H9 (cell line): ENCODE data around the gene CDH22. TPM values are rescaled to one million over a fixed set of nuclear protein-coding genes. Genes with fewer than 3 reads are reported as not detected.

Experiments used
- DNase-seq: peaks from one replicate; pipeline ENCODE4 v3.0.0-alpha.2; 2017
- H2AFZ ChIP-seq: one replicate; pipeline ENCODE4 v1.6.1; 2013; ENCODE audit warnings: mild to moderate bottlenecking, low read length, control low read depth, moderate library complexity
- H2AK5ac ChIP-seq: 2 replicates; pipeline ENCODE4 v1.6.1; 2013; ENCODE audit warnings: low read length, control low read depth, mixed read lengths; ENCODE audit not compliant: insufficient read length
- H2BK120ac ChIP-seq: one replicate; pipeline ENCODE4 v1.6.1; 2013; ENCODE audit warnings: low read depth, mild to moderate bottlenecking, low read length, control low read depth, inconsistent platforms; ENCODE audit not compliant: poor library complexity, severe bottlenecking
- H2BK12ac ChIP-seq: 2 replicates; pipeline ENCODE4 v1.6.1; 2013; ENCODE audit warnings: low read length, control low read depth, mixed read lengths, low read depth; ENCODE audit not compliant: insufficient read length
- H2BK15ac ChIP-seq: 2 replicates; pipeline ENCODE4 v1.6.1; 2013; ENCODE audit warnings: low read depth, low read length, control low read depth
- H2BK20ac ChIP-seq: one replicate; pipeline ENCODE4 v1.6.1; 2013; ENCODE audit warnings: low read depth, mild to moderate bottlenecking, low read length, control low read depth, inconsistent platforms; ENCODE audit not compliant: poor library complexity, severe bottlenecking
- H2BK5ac ChIP-seq: 2 replicates; pipeline ENCODE4 v1.6.1; 2013; ENCODE audit warnings: low read length, control low read depth, mixed read lengths; ENCODE audit not compliant: insufficient read length
- H3K14ac ChIP-seq: 2 replicates; pipeline ENCODE4 v1.6.1; 2013; ENCODE audit warnings: low read length, control low read depth; ENCODE audit not compliant: insufficient read depth
- H3K18ac ChIP-seq: 2 replicates; pipeline ENCODE4 v1.6.1; 2013; ENCODE audit warnings: low read depth, mild to moderate bottlenecking, mixed read lengths, low read length, control low read depth; ENCODE audit not compliant: insufficient read length
- H3K23ac ChIP-seq: 2 replicates; pipeline ENCODE4 v1.6.1; 2013; ENCODE audit warnings: low read length, control low read depth, mixed read lengths, low read depth; ENCODE audit not compliant: insufficient read length
- H3K23me2 ChIP-seq: 2 replicates; pipeline ENCODE4 v1.6.1; 2013; ENCODE audit warnings: low read depth, mild to moderate bottlenecking, mixed read lengths, low read length, control low read depth; ENCODE audit not compliant: insufficient read length, poor library complexity, severe bottlenecking
- H3K27ac ChIP-seq: 2 replicates; pipeline ENCODE4 v1.5.1; 2013; ENCODE audit warnings: low read length, control low read depth, mixed read lengths, low read depth; ENCODE audit not compliant: insufficient read length
- H3K27me3 ChIP-seq: 2 replicates; pipeline ENCODE4 v1.6.1; 2013; ENCODE audit warnings: low read length, control low read depth, inconsistent platforms; ENCODE audit not compliant: insufficient read depth
- H3K4ac ChIP-seq: 2 replicates; pipeline ENCODE4 v1.6.1; 2013; ENCODE audit warnings: low read depth, mild to moderate bottlenecking, control low read depth, inconsistent platforms, low read length, moderate library complexity
- H3K4me1 ChIP-seq: 2 replicates; pipeline ENCODE4 v1.6.1; 2013; ENCODE audit warnings: low read length, control low read depth, inconsistent platforms; ENCODE audit not compliant: insufficient read depth
- H3K4me2 ChIP-seq: 2 replicates; pipeline ENCODE4 v1.6.1; 2013; ENCODE audit warnings: low read length, control low read depth, mixed read lengths; ENCODE audit not compliant: insufficient read length, insufficient read depth
- H3K56ac ChIP-seq: 2 replicates; pipeline ENCODE4 v1.6.1; 2013; ENCODE audit warnings: low read depth, mild to moderate bottlenecking, mixed read lengths, low read length, control low read depth; ENCODE audit not compliant: insufficient read length
- H3K79me1 ChIP-seq: 2 replicates; pipeline ENCODE4 v1.6.1; 2013; ENCODE audit warnings: low read depth, mild to moderate bottlenecking, moderate library complexity, low read length, control low read depth, inconsistent platforms; ENCODE audit not compliant: insufficient read depth, poor library complexity, severe bottlenecking
- H3K79me2 ChIP-seq: 2 replicates; pipeline ENCODE4 v1.6.1; 2013; ENCODE audit warnings: low read length, control low read depth, inconsistent platforms; ENCODE audit not compliant: insufficient read depth
- H3K9ac ChIP-seq: 2 replicates; pipeline ENCODE4 v1.6.1; 2013; ENCODE audit warnings: low read length, control low read depth, mixed read lengths; ENCODE audit not compliant: insufficient read length; ENCODE audit errors: extremely low read depth
- H3K9me3 ChIP-seq: one replicate; pipeline ENCODE4 v1.6.1; 2013; ENCODE audit warnings: low read depth, low read length, inconsistent platforms; ENCODE audit not compliant: control insufficient read depth
- H3T11ph ChIP-seq: one replicate; pipeline ENCODE4 v1.6.1; 2013; ENCODE audit warnings: mild to moderate bottlenecking, low read length, control low read depth, inconsistent platforms
- H4K20me1 ChIP-seq: one replicate; pipeline ENCODE4 v1.6.1; 2013; ENCODE audit not compliant: control insufficient read depth, insufficient read length, insufficient read depth
- H4K5ac ChIP-seq: 2 replicates; pipeline ENCODE4 v1.6.1; 2013; ENCODE audit warnings: low read depth, mild to moderate bottlenecking, mixed read lengths, low read length, control low read depth; ENCODE audit not compliant: insufficient read length
- H4K8ac ChIP-seq: replicated peaks from 2 replicates; pipeline ENCODE4 v1.6.1; 2013; ENCODE audit warnings: low read length, control low read depth, mixed read lengths, low read depth; ENCODE audit not compliant: insufficient read length
- H4K91ac ChIP-seq: 2 replicates; pipeline ENCODE4 v1.6.1; 2013; ENCODE audit warnings: low read depth, mild to moderate bottlenecking, moderate library complexity, mixed read lengths, low read length, control low read depth; ENCODE audit not compliant: insufficient read length
- H3K27ac Mint-ChIP-seq, 3 experiments: 2 replicates in 2 of 3; 3 replicates in 1 of 3; pipeline ENCODE4 v1.8.0; 2020 to 2021; ENCODE audit warnings: mixed read lengths in 3 of 3, mild to moderate bottlenecking in 1 of 3, moderate library complexity in 1 of 3
- H3K27me3 Mint-ChIP-seq: 2 replicates; pipeline ENCODE4 v1.8.0; 2021; ENCODE audit warnings: low read depth, mild to moderate bottlenecking, moderate library complexity, mixed read lengths
- H3K36me3 Mint-ChIP-seq, 3 experiments: 2 replicates in 2 of 3; 3 replicates in 1 of 3; pipeline ENCODE4 v1.8.0; 2020 to 2021; ENCODE audit warnings: low read depth in 3 of 3, mixed read lengths in 3 of 3; ENCODE audit not compliant: insufficient read depth in 1 of 3
- H3K4me1 Mint-ChIP-seq, 2 experiments: 2 replicates each; pipeline ENCODE4 v1.8.0; 2020; ENCODE audit warnings: mixed read lengths in 2 of 2
- H3K4me3 Mint-ChIP-seq, 2 experiments: 2 replicates in 1 of 2; 3 replicates in 1 of 2; pipeline ENCODE4 v1.8.0; 2020 to 2021; ENCODE audit warnings: mild to moderate bottlenecking in 2 of 2, mixed read lengths in 2 of 2, moderate library complexity in 1 of 2
- H3K9me3 Mint-ChIP-seq, 2 experiments: 2 replicates in 1 of 2; 3 replicates in 1 of 2; pipeline ENCODE4 v1.8.0; 2020; ENCODE audit warnings: mild to moderate bottlenecking in 2 of 2, mixed read lengths in 2 of 2, moderate library complexity in 1 of 2
- WGBS: extraction: QIAGEN DNeasy Blood & Tissue Kit; methylation state at CpG from one replicate; pipeline ENCODE4 v1.1.7; 2013; ENCODE audit warnings: missing lambda C conversion rate, low lambda C conversion rate, mixed read lengths; ENCODE audit not compliant: insufficient read length; ENCODE audit errors: extremely low coverage; 5-methylcytosine and 5-hydroxymethylcytosine counted together
- total RNA-seq: library from RNA; stranded (reverse); gene quantifications from 2 replicates; pipeline ENCODE4 v1.2.1, GENCODE V29; 2021
- TF ChIP-seq, protein P1 (sequence below): fragments of 200-600 bp; sonication (generic); conservative IDR thresholded peaks from 3 replicates; pipeline ENCODE4 v1.8.0; 2021; ENCODE audit warnings: antibody characterized with exemption, mild to moderate bottlenecking

The CDH22 gene
- total RNA-seq, 1 experiment from 2014 or later, result not detected

DNA sequence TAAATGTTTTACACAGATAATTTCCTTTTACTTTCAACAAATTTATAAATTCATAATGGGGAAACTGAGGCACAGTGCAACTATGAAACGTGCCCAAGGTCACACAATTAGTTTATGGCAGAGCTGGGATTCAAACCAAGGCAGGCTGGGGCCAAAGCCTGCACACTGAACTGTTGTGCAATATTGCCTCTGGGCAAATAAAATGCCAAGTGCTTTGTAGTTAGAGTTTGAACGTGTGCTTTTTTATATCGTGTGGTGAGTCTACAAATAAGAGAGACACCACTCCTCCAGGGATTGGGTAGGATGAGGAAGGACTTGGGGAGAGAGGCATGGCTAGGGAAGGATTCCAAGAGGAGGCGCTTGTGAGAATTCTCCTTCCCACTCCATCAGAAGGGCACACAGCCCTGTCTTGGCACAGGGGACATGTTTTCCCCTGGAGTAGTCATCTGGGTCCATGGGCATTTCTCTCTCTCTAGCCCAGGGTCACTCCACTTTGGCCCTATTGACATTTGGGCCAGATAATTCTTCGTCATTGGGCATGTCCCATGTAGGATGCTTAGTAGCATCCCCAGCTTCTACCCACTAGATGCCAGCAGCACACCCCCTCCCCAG lies 2.8 kb upstream of the CDH22 start:
- Histone ChIP-seq H2BK5ac (no peak overlapping the region), H2BK15ac (no peak overlapping the region), H4K91ac (no peak overlapping the region), H3K79me1 (no peaks in the 10 kb centered on the region), H2BK120ac (no peak overlapping the region), H3K4me1 (no peaks in the 10 kb centered on the region), H3K18ac (no peak overlapping the region), H2BK20ac (no peak overlapping the region), H3K27me3 (peaks cover 45% of the 10 kb centered on the region; the same call in 1 of the 2 replicates), H3T11ph (no peak overlapping the region), H4K8ac (no peak overlapping the region), H3K79me2 (no peaks in the 10 kb centered on the region), H2BK12ac (no peak overlapping the region), H3K23ac (no peak overlapping the region), H3K4me2 (no peak overlapping the region), H3K14ac (no peak overlapping the region), H3K4ac (no peak overlapping the region), H3K23me2 (peaks cover 3% of the 10 kb centered on the region), H3K56ac (no peak overlapping the region), H3K27ac (no peak overlapping the region), H3K9me3 (no peaks in the 10 kb centered on the region), H2AK5ac (no peak overlapping the region), H3K9ac (no peak overlapping the region), H4K20me1 (no peaks in the 10 kb centered on the region), H2AFZ (no peak overlapping the region), H4K5ac (no peak overlapping the region)
- DNase-seq, result no peak
- Mint-ChIP-seq H3K27ac (no peak overlapping the region), H3K4me3 (peak overlapping the region in 1 of 2 experiments; percentile 74; a peak in 1 of 5 replicates), H3K27me3 (peaks cover 92% of the 10 kb centered on the region), H3K36me3 (no peaks in the 10 kb centered on the region; a peak in 1 of 7 replicates), H3K9me3 (no peaks in the 10 kb centered on the region; a peak in 1 of 5 replicates), H3K4me1 (peaks cover 14 to 19% of the 10 kb centered on the region in 2 experiments)
- WGBS, result no CpG with 5 or more reads among the region's 5 CpGs
- TF ChIP-seq, protein P1, sequence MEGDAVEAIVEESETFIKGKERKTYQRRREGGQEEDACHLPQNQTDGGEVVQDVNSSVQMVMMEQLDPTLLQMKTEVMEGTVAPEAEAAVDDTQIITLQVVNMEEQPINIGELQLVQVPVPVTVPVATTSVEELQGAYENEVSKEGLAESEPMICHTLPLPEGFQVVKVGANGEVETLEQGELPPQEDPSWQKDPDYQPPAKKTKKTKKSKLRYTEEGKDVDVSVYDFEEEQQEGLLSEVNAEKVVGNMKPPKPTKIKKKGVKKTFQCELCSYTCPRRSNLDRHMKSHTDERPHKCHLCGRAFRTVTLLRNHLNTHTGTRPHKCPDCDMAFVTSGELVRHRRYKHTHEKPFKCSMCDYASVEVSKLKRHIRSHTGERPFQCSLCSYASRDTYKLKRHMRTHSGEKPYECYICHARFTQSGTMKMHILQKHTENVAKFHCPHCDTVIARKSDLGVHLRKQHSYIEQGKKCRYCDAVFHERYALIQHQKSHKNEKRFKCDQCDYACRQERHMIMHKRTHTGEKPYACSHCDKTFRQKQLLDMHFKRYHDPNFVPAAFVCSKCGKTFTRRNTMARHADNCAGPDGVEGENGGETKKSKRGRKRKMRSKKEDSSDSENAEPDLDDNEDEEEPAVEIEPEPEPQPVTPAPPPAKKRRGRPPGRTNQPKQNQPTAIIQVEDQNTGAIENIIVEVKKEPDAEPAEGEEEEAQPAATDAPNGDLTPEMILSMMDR, result no peak
